Measurements from ENCODE around the gene TRPM2. TPM values are rescaled to one million over a fixed set of nuclear protein-coding genes. Genes with fewer than 3 reads are reported as not detected.
"Not testable (repeated sequence)": the region's sequence is repeated elsewhere in the genome, so short reads cannot be mapped to it uniquely, and the experiment has no call there.

TRPM2 gene
- polyA plus RNA-seq, 3 donors = 0.98 to 1.3 (median 1.2) TPM

GRCh38 chr21:44334329-44335030 is 18.9 kb upstream of the TRPM2 start:
- DNase-seq = no peak

GRCh38 chr21:44335266-44336059 is 18.0 kb upstream of the TRPM2 start:
- no peak for DNase-seq

GRCh38 chr21:44337449-44337848 is 16.0 kb upstream of the TRPM2 start:
- no peak for DNase-seq

GRCh38 chr21:44337941-44338895 is 15.2 kb upstream of the TRPM2 start:
- peak; percentile 67 for DNase-seq

GRCh38 chr21:44338971-44339910 is 14.2 kb upstream of the TRPM2 start, which contains the start of gene CFAP410:
Gene CFAP410, minus strand, starts transcription at chr21:44339390. Its CDS starts 196 bp downstream, at chr21:44339194.
- DNase-seq = peak; percentile 93

GRCh38 chr21:44341726-44342458 is 11.5 kb upstream of the TRPM2 start:
- not testable (repeated sequence) for DNase-seq

GRCh38 chr21:44342981-44343380 is 10.4 kb upstream of the TRPM2 start:
- not testable (repeated sequence) for DNase-seq

- DNase-seq = no peak
These were observed 8.8 kb upstream of the TRPM2 start for GRCh38 chr21:44344541-44345183.

- DNase-seq = no peak
These were observed 7.9 kb upstream of the TRPM2 start for GRCh38 chr21:44345495-44345894.

- no peak for DNase-seq
These were observed 5.4 kb upstream of the TRPM2 start for GRCh38 chr21:44347911-44348451.

GRCh38 chr21:44348861-44349260 is 4.6 kb upstream of the TRPM2 start:
- no peak for DNase-seq

- DNase-seq = no peak
These were observed 4.0 kb upstream of the TRPM2 start for GRCh38 chr21:44349416-44349846.

- no peak for DNase-seq
These were observed 3.3 kb upstream of the TRPM2 start for GRCh38 chr21:44349847-44350772.

- no peak for DNase-seq
These were observed 2.5 kb upstream of the TRPM2 start for GRCh38 chr21:44350773-44351481.

- no peak for DNase-seq
These were observed 1.7 kb upstream of the TRPM2 start for GRCh38 chr21:44351535-44352252.

GRCh38 chr21:44352253-44352860 is 1.1 kb upstream of the TRPM2 start:
- DNase-seq = no peak
